RWPE1 (cell line): ENCODE data around the gene TMEM130.

Experiments used
- CTCF ChIA-PET: fragments of 350-600 bp; sonication (Branson Sonifier 250); formaldehyde crosslinking; extraction: SDS; loops from one replicate; lab custom pipeline; 2021; lab: Yijun Ruan, JAX
- POLR2A ChIA-PET: fragments of 400-600 bp; formaldehyde crosslinking; extraction: SDS; loops from one replicate; lab custom pipeline; 2020; ENCODE audit warnings: antibody characterized with exemption; ENCODE audit not compliant: low non-redundant PET; lab: Yijun Ruan, JAX
- DNase-seq: peaks from one replicate; pipeline ENCODE4 v3.0.0; 2012; ENCODE audit warnings: low spot score
- H3K27ac ChIP-seq: fragments of 450-650 bp; 2 replicates; pipeline ENCODE4 v1.5.1; 2017
- CTCF ChIP-seq: fragments of 450-650 bp; conservative IDR thresholded peaks from 2 replicates; pipeline ENCODE4 v1.5.1; 2017; ENCODE audit warnings: low read depth, mild to moderate bottlenecking

Gene TMEM130

GRCh38 chr7:98800996-98801395 lies 68.8 kb downstream of the TMEM130 start:
- CTCF ChIA-PET, result interaction anchor here (0.6 kb wide), 1 partner anchor 98 kb away, joined by 4 read pairs; no protein-coding TSS in a partner anchor
- no peak overlapping the region for H3K27ac ChIP-seq
- no peak for DNase-seq
- POLR2A ChIA-PET, result no interaction called here
- no peak for TF ChIP-seq CTCF

GRCh38 chr7:98797150-98797549 lies 72.7 kb downstream of the TMEM130 start:
- CTCF ChIA-PET, result interaction anchor here (0.6 kb wide), 1 partner anchor 645 kb away, joined by 3 read pairs; no protein-coding TSS in a partner anchor
- TF ChIP-seq CTCF, result no peak

More at GRCh38 chr7:98797150-98797549, 72.7 kb downstream of the TMEM130 start:
- H3K27ac ChIP-seq, result no peak overlapping the region
- no peak for DNase-seq
- POLR2A ChIA-PET, result no interaction called here
